Stimulated activated CD4-positive, alpha-beta T cell treated with anti-CD3 and anti-CD28 coated beads, Interleukin-12 subunit alpha, Interleukin-12 subunit beta, amount 100 ng/mL, for 48 hours (primary cell): ENCODE measurements around the gene EVI5.

ENCODE experiments used
- DNase-seq, 3 donors: peaks; one replicate each; pipeline ENCODE4 v3.0.0-alpha.2; 2020; ENCODE audit warnings: low read depth in 2 of 3, low spot score in 1 of 3

Gene EVI5

GRCh38 chr1:92465256-92465647 is 319.7 kb downstream of the EVI5 start:
- DNase-seq = no peak

DNA sequence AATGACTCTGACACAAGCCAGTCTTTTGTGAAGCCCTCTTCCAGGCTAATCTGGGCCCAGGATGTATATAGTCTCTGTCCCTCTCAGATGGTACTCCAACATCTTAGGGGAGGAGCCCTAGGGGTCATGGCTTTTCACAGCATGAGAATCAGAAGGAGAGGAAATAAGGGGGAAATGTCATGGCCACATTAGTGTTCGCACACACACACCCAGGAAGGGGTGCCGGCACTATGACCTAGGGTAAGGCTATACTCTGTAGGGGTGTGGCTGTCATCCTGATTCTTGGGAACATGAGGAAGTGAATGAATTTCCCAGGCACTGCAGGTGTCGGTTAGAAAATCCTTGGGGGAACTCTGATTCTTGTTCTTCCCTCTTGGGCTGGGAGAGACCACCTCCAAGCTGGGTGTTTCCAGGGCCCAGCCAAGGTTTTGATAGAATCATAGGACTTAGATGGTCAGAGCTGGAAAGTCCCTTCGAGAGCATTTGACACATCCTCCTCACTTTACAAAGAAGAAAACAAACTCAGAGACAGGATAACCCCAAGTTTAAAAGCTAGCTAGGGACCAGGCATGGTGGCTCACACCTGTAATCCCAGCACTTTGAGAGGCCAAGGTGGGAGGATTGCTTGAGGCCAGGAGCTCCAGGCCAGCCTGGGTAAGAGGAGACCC is 320.2 kb downstream of the EVI5 start:
- no peak for DNase-seq

DNA sequence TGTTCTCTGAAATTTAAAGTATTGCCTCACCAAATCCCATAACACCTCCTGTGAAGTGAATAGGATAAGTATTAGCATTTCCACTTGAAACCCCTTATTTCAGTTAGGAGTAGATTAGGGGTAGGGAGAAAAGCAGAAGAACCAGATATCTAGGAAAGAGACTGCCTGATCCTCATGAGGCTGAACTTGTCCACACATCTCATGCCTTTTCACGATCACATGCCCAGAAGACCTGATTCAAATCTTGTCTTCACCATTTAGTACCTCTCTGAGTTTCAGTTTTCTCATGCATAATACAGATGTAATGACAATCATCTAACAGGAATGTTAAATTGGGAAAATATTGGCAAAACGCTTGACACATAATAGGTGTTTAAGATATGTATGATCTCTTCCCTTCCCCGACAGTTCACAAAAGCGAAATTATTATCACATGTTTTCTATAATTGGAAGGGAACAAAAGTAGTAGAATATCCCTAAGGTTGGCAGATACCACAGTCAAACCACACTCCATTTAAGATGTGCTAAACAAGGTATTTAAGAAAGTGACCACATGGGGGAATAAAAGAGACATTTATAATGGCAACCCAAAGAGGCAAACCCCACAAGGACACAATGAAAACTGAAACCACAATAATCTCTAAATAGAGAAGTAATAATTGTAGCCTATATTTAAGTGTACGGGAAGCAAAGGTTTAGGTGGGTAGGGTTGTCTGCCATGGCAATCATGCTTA is 323.4 kb downstream of the EVI5 start:
- DNase-seq = no peak

- DNase-seq = no peak
These were observed 325.0 kb downstream of the EVI5 start for GRCh38 chr1:92459871-92460320.
